Measurements from ENCODE around the gene C20orf141. TPM values are rescaled to one million over a fixed set of nuclear protein-coding genes. Genes with fewer than 3 reads are reported as not detected.

C20orf141 gene
- total RNA-seq, result 0.37 TPM in 1 of 2 replicates, not detected in the other

GRCh38 chr20:2814587-2815051, at the start of gene C20orf141:
C20orf141 (plus strand) TSS chr20:2814987; CDS start chr20:2815185, 198 bp downstream.

GRCh38 chr20:2800521-2801285, 14.1 kb upstream of the C20orf141 start, which contains the start of gene CPXM1:
CPXM1 (minus strand) TSS chr20:2800627; CDS start chr20:2800572, 55 bp downstream.

GRCh38 chr20:2816030-2816582, 1.3 kb downstream of the C20orf141 start, which contains the start of gene TMEM239:
TMEM239 (plus strand) TSS chr20:2816364; CDS start chr20:2816555, 191 bp downstream.

GRCh38 chr20:2840138-2840966, 25.6 kb downstream of the C20orf141 start, which contains the start of the genes PCED1A and VPS16:
PCED1A (minus strand) TSS chr20:2840655; CDS start chr20:2839912, 743 bp downstream.
VPS16 (plus strand) TSS chr20:2840745; CDS start chr20:2840775, 30 bp downstream.

Other genes with a start within 250 kb of the C20orf141 start
- 173 and 243 TPM in 2 replicates for gene NOP56, start 162.4 kb upstream of the C20orf141 start, total RNA-seq
- 72.0 and 96.2 TPM in 2 replicates for gene IDH3B, start 150.8 kb upstream of the C20orf141 start, total RNA-seq
- 0.37 TPM in 1 of 2 replicates, not detected in the other for gene EBF4, start 122.2 kb upstream of the C20orf141 start, total RNA-seq
- 2.2 and 2.3 TPM in 2 replicates for gene CPXM1, start 14.4 kb upstream of the C20orf141 start, total RNA-seq
- gene TMEM239, start 1.4 kb downstream of the C20orf141 start, total RNA-seq, result under 0.01 TPM in 1 of 2 replicates, not detected in the other
- gene PCED1A, start 25.7 kb downstream of the C20orf141 start, total RNA-seq, result 19.0 and 27.9 TPM in 2 replicates
- 44.4 and 54.4 TPM in 2 replicates for gene VPS16, start 25.8 kb downstream of the C20orf141 start, total RNA-seq
- 47.0 and 50.8 TPM in 2 replicates for gene PTPRA, start 58.5 kb downstream of the C20orf141 start, total RNA-seq
- 1.1 and 1.2 TPM in 2 replicates for gene GNRH2, start 228.6 kb downstream of the C20orf141 start, total RNA-seq
- 31.1 and 38.9 TPM in 2 replicates for gene MRPS26, start 231.1 kb downstream of the C20orf141 start, total RNA-seq

Data from subcutaneous preadipocyte (primary cell).